GM23338 (cell line): ENCODE results near the gene VAV3.

Experiments
- CREB1 ChIP-seq: fragments of 250-450 bp; sonication (Bioruptor Pico); IDR thresholded peaks from 2 replicates; pipeline ENCODE4 v1.5.0; 2020; ENCODE audit warnings: low read depth, mild to moderate bottlenecking, moderate library complexity
- EZH2 ChIP-seq: fragments of 200-600 bp; sonication (generic); IDR thresholded peaks from one replicate; pipeline ENCODE4 v1.8.0; 2017; ENCODE audit warnings: antibody characterized with exemption, mild to moderate bottlenecking, low read depth; ENCODE audit not compliant: unreplicated experiment
- EZH2phosphoT487 ChIP-seq: fragments of 200-600 bp; sonication (generic); IDR thresholded peaks from one replicate; pipeline ENCODE4 v1.8.1; 2018; ENCODE audit warnings: antibody characterized with exemption; ENCODE audit not compliant: unreplicated experiment
- JUNB ChIP-seq: IDR thresholded peaks from one replicate; pipeline ENCODE4 v1.6.1; 2016; ENCODE audit warnings: antibody characterized with exemption; ENCODE audit not compliant: unreplicated experiment
- NANOG ChIP-seq: IDR thresholded peaks from 2 replicates; pipeline ENCODE4 v1.6.1; 2016; ENCODE audit warnings: antibody characterized with exemption, borderline replicate concordance
- POLR2AphosphoS5 ChIP-seq: IDR thresholded peaks from 2 replicates; pipeline ENCODE4 v1.6.1; 2016; ENCODE audit warnings: antibody characterized with exemption, low read depth
- REST ChIP-seq: IDR thresholded peaks from one replicate; pipeline ENCODE4 v1.6.1; 2018; ENCODE audit warnings: antibody characterized with exemption; ENCODE audit not compliant: unreplicated experiment
- STAT1 ChIP-seq: IDR thresholded peaks from one replicate; pipeline ENCODE4 v1.6.1; 2016; ENCODE audit warnings: antibody characterized with exemption; ENCODE audit not compliant: unreplicated experiment
- ZNF114 ChIP-seq: fragments of 250-450 bp; sonication (Bioruptor Pico); IDR thresholded peaks from 2 replicates; pipeline ENCODE4 v1.5.0; 2020; ENCODE audit warnings: mild to moderate bottlenecking, moderate library complexity
- ZNF331 ChIP-seq: fragments of 250-450 bp; sonication (Bioruptor Pico); IDR thresholded peaks from 2 replicates; pipeline ENCODE4 v1.5.0; 2020; ENCODE audit warnings: low read depth, mild to moderate bottlenecking, moderate library complexity
- TF ChIP-seq, protein P1 (sequence below), 2 experiments: fragments of 200-600 bp in 1 of 2; sonication (generic) in 1 of 2; conservative IDR thresholded peaks; 2 replicates each; pipeline versions ENCODE4 v1.5.1 to v1.6.1; 2016 to 2017; ENCODE audit warnings: antibody characterized with exemption in 2 of 2, low read depth in 2 of 2, mild to moderate bottlenecking in 2 of 2, moderate library complexity in 1 of 2
- TF ChIP-seq, protein P2 (sequence below): IDR thresholded peaks from 2 replicates; pipeline ENCODE4 v1.6.1; 2016; ENCODE audit warnings: antibody characterized with exemption

- TF ChIP-seq, protein P1, sequence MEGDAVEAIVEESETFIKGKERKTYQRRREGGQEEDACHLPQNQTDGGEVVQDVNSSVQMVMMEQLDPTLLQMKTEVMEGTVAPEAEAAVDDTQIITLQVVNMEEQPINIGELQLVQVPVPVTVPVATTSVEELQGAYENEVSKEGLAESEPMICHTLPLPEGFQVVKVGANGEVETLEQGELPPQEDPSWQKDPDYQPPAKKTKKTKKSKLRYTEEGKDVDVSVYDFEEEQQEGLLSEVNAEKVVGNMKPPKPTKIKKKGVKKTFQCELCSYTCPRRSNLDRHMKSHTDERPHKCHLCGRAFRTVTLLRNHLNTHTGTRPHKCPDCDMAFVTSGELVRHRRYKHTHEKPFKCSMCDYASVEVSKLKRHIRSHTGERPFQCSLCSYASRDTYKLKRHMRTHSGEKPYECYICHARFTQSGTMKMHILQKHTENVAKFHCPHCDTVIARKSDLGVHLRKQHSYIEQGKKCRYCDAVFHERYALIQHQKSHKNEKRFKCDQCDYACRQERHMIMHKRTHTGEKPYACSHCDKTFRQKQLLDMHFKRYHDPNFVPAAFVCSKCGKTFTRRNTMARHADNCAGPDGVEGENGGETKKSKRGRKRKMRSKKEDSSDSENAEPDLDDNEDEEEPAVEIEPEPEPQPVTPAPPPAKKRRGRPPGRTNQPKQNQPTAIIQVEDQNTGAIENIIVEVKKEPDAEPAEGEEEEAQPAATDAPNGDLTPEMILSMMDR (conservative IDR thresholded peaks at IDR 0.05; ENCODE audit: low read depth in 2 of 2), result no peak
- TF ChIP-seq EZH2 (no peak), REST (no peak), STAT1 (no peak), CREB1 (CRISPR knock-in tag) (no peak), POLR2AphosphoS5 (no peak), EZH2phosphoT487 (no peak), JUNB (no peak), ZNF331 (CRISPR knock-in tag) (no peak), NANOG (no peak), ZNF114 (no peak)
- TF ChIP-seq, protein P2, sequence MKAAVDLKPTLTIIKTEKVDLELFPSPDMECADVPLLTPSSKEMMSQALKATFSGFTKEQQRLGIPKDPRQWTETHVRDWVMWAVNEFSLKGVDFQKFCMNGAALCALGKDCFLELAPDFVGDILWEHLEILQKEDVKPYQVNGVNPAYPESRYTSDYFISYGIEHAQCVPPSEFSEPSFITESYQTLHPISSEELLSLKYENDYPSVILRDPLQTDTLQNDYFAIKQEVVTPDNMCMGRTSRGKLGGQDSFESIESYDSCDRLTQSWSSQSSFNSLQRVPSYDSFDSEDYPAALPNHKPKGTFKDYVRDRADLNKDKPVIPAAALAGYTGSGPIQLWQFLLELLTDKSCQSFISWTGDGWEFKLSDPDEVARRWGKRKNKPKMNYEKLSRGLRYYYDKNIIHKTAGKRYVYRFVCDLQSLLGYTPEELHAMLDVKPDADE, result no peak
These were observed 10.9 kb downstream of the VAV3 start for GRCh38 chr1:107954126-107954525.
